ENCODE measurements around the gene GPD2. TPM values are rescaled to one million over a fixed set of nuclear protein-coding genes. Genes with fewer than 3 reads are reported as not detected.

GPD2 gene
- total and polyA plus RNA-seq, 2 of the 13 experiments (the other 11 are each of a cell fraction or from before 2014, with no cell fraction given): not detected

- intact Hi-C loops (cut with micrococcal nuclease; ENCODE audit: unreplicated experiment): no loop called here
- in situ Hi-C loops (cut with HindIII; ENCODE audit: extremely low pct_ligation_motif_present, low pct_unique_long_range_greater_than_20kb): no loop called here
- no peaks in the 10 kb centered on the region for H3K27me3 ChIP-seq (ENCODE audit: control insufficient read depth in 1 of 2, insufficient read depth in 2 of 2, low read length in 2 of 2)
- BruUV-seq (replicated peaks): no TSS peak
- H4K20me1 ChIP-seq (ENCODE audit: insufficient read depth, low read length): no peaks in the 10 kb centered on the region
- no peaks in the 10 kb centered on the region for H3K36me3 ChIP-seq (replicated peaks in 1 of 2; ENCODE audit: control insufficient read depth in 1 of 2, insufficient read depth in 2 of 2, low read length in 2 of 2)
- H3K4me3 ChIP-seq (replicated peaks in 1 of 3; ENCODE audit: insufficient read depth in 1 of 3, low read depth in 2 of 3, low read length in 3 of 3): no peak overlapping the region
- H3K27ac ChIP-seq (ENCODE audit: extremely low read length, insufficient read depth, low read length): no peak overlapping the region
- FAIRE-seq (no peak), DNase-seq (ENCODE audit: low spot score) (no peak), ATAC-seq (no peak)
- no peak overlapping the region for H3K9ac ChIP-seq (ENCODE audit: insufficient read depth, low read depth, low read length)
- 8% methylated on average over 3 of the region's 3 CpGs for WGBS (ENCODE audit: low lambda C conversion rate)
- no peaks in the 10 kb centered on the region for H3K4me1 ChIP-seq (ENCODE audit: insufficient read depth, low read length)
- POLR2A ChIA-PET: no interaction called here
- no peaks in the 10 kb centered on the region for H3K79me2 ChIP-seq (ENCODE audit: insufficient read depth, low read length)
- no peaks in the 10 kb centered on the region for H3K9me3 ChIP-seq (ENCODE audit: low read length)
- CTCF ChIA-PET (ENCODE audit: low intra/inter-chr PET ratio, low total read pairs): no interaction called here
- H2AFZ ChIP-seq (ENCODE audit: low read length): no peak overlapping the region
- H3K4me2 ChIP-seq (ENCODE audit: low read depth, low read length): no peak overlapping the region
- TF ChIP-seq MAF1 (CRISPR knock-in tag; IDR thresholded peaks at IDR 0.05; ENCODE audit: borderline replicate concordance): no peak
- no peak for TF ChIP-seq ZNF264 (CRISPR knock-in tag; IDR thresholded peaks at IDR 0.05)
- TF ChIP-seq ZBTB37 (CRISPR knock-in tag; IDR thresholded peaks at IDR 0.05): no peak
- TF ChIP-seq AHDC1 (CRISPR knock-in tag; IDR thresholded peaks at IDR 0.05; ENCODE audit: borderline replicate concordance): no peak
- TF ChIP-seq FUBP1 (CRISPR knock-in tag; IDR thresholded peaks at IDR 0.05; ENCODE audit: borderline replicate concordance): no peak
- no peak for TF ChIP-seq MLXIP (CRISPR knock-in tag; IDR thresholded peaks at IDR 0.05; ENCODE audit: borderline replicate concordance)
- TF ChIP-seq TRIM22 (IDR thresholded peaks at IDR 0.05): no peak
- TF ChIP-seq ASH2L (IDR thresholded peaks at IDR 0.05; ENCODE audit: insufficient read length, low read depth, low read length): no peak
- no peak for TF ChIP-seq ATF7-NPFF (CRISPR knock-in tag; IDR thresholded peaks at IDR 0.05; ENCODE audit: low read depth)
- TF ChIP-seq ZBTB8A (CRISPR knock-in tag; IDR thresholded peaks at IDR 0.05; ENCODE audit: borderline replicate concordance, low read depth): no peak
Measured at GRCh38 chr2:156600196-156600595, 164.0 kb downstream of the GPD2 start.
